Measurements from ENCODE around the gene HBS1L.

The HBS1L gene

GRCh38 chr6:135094403-135094821 is 39.8 kb upstream of the HBS1L start:
- no peaks in the 10 kb centered on the region for H3K79me2 ChIP-seq (ENCODE audit: insufficient read depth, low read length)
- TF ChIP-seq EZH2 (IDR thresholded peaks at IDR 0.05; ENCODE audit: borderline replicate concordance, low read depth, low read length, severe bottlenecking) = no peak
- no peak for TF ChIP-seq CTCF (IDR thresholded peaks at IDR 0.05; ENCODE audit: borderline replicate concordance, extremely low read depth, low read length, poor library complexity, severe bottlenecking)
- H3K9me3 ChIP-seq (ENCODE audit: insufficient read depth, low read length, severe bottlenecking) = no peaks in the 10 kb centered on the region
- peaks cover 46% of the 10 kb centered on the region for H3K4me1 ChIP-seq (ENCODE audit: insufficient read depth, low read length)
- peak overlapping the region in 1 of 2 experiments; percentile 28; a peak in 1 of 4 replicates for H3K4me3 ChIP-seq (ENCODE audit: low read depth in 1 of 2, low read length in 2 of 2)
- H3K4me2 ChIP-seq (ENCODE audit: insufficient read depth, low read length) = peak overlapping the region; percentile 49
- no peak overlapping the region for H2AFZ ChIP-seq (ENCODE audit: low read depth, low read length)
- H3K27me3 ChIP-seq (ENCODE audit: insufficient read depth, low read length, poor library complexity) = no peaks in the 10 kb centered on the region
- no peaks in the 10 kb centered on the region for H3K36me3 ChIP-seq (ENCODE audit: insufficient read depth, low read length)
- ATAC-seq (ENCODE audit: insufficient read depth, low read depth) = peak; percentile 90
- H3K9ac ChIP-seq (ENCODE audit: low read depth, low read length) = peak overlapping the region; percentile 31
- no peaks in the 10 kb centered on the region for H4K20me1 ChIP-seq (ENCODE audit: insufficient read depth, low read length)
- DNase-seq = peak; percentile 52
- peak overlapping the region; percentile 89 for H3K27ac ChIP-seq (ENCODE audit: low read length)

GRCh38 chr6:135093578-135093977 is 39.0 kb upstream of the HBS1L start:
- ATAC-seq (ENCODE audit: insufficient read depth, low read depth) = no peak

GRCh38 chr6:135092724-135093123 is 38.1 kb upstream of the HBS1L start:
- no peak for ATAC-seq (ENCODE audit: insufficient read depth, low read depth)
- peak overlapping the region; percentile 89 for H3K27ac ChIP-seq (ENCODE audit: low read length)
- TF ChIP-seq CTCF (IDR thresholded peaks at IDR 0.05; ENCODE audit: borderline replicate concordance, extremely low read depth, low read length, poor library complexity, severe bottlenecking) = no peak
- TF ChIP-seq EZH2 (IDR thresholded peaks at IDR 0.05; ENCODE audit: borderline replicate concordance, low read depth, low read length, severe bottlenecking) = no peak
- H3K79me2 ChIP-seq (ENCODE audit: insufficient read depth, low read length) = no peaks in the 10 kb centered on the region
- H3K9me3 ChIP-seq (ENCODE audit: insufficient read depth, low read length, severe bottlenecking) = no peaks in the 10 kb centered on the region
- no peak overlapping the region for H3K4me2 ChIP-seq (ENCODE audit: insufficient read depth, low read length)
- H3K4me1 ChIP-seq (ENCODE audit: insufficient read depth, low read length) = peaks cover 61% of the 10 kb centered on the region
- no peak overlapping the region for H3K4me3 ChIP-seq (ENCODE audit: low read depth in 1 of 2, low read length in 2 of 2)
- DNase-seq = no peak
- no peak overlapping the region for H3K9ac ChIP-seq (ENCODE audit: low read depth, low read length)
- H3K27me3 ChIP-seq (ENCODE audit: insufficient read depth, low read length, poor library complexity) = no peaks in the 10 kb centered on the region
- H3K36me3 ChIP-seq (ENCODE audit: insufficient read depth, low read length) = no peaks in the 10 kb centered on the region
- H2AFZ ChIP-seq (ENCODE audit: low read depth, low read length) = no peak overlapping the region
- H4K20me1 ChIP-seq (ENCODE audit: insufficient read depth, low read length) = no peaks in the 10 kb centered on the region

More at GRCh38 chr6:135093578-135093977, 39.0 kb upstream of the HBS1L start:
- no peaks in the 10 kb centered on the region for H3K27me3 ChIP-seq (ENCODE audit: insufficient read depth, low read length, poor library complexity)
- no peak for TF ChIP-seq CTCF (IDR thresholded peaks at IDR 0.05; ENCODE audit: borderline replicate concordance, extremely low read depth, low read length, poor library complexity, severe bottlenecking)
- no peak for TF ChIP-seq EZH2 (IDR thresholded peaks at IDR 0.05; ENCODE audit: borderline replicate concordance, low read depth, low read length, severe bottlenecking)
- no peak overlapping the region for H3K4me3 ChIP-seq (ENCODE audit: low read depth in 1 of 2, low read length in 2 of 2)
- no peaks in the 10 kb centered on the region for H4K20me1 ChIP-seq (ENCODE audit: insufficient read depth, low read length)
- H3K36me3 ChIP-seq (ENCODE audit: insufficient read depth, low read length) = no peaks in the 10 kb centered on the region
- DNase-seq = no peak
- peak overlapping the region; percentile 89 for H3K27ac ChIP-seq (ENCODE audit: low read length)
- no peak overlapping the region; the same call in 1 of the 2 replicates for H3K9ac ChIP-seq (ENCODE audit: low read depth, low read length)
- peak overlapping the region; percentile 49 for H3K4me2 ChIP-seq (ENCODE audit: insufficient read depth, low read length)
- no peaks in the 10 kb centered on the region for H3K9me3 ChIP-seq (ENCODE audit: insufficient read depth, low read length, severe bottlenecking)
- H2AFZ ChIP-seq (ENCODE audit: low read depth, low read length) = no peak overlapping the region
- H3K79me2 ChIP-seq (ENCODE audit: insufficient read depth, low read length) = no peaks in the 10 kb centered on the region
- H3K4me1 ChIP-seq (ENCODE audit: insufficient read depth, low read length) = peaks cover 54% of the 10 kb centered on the region

GRCh38 chr6:135090819-135091218 is 36.2 kb upstream of the HBS1L start:
- no peak overlapping the region for H3K4me2 ChIP-seq (ENCODE audit: insufficient read depth, low read length)
- no peaks in the 10 kb centered on the region for H3K9me3 ChIP-seq (ENCODE audit: insufficient read depth, low read length, severe bottlenecking)
- TF ChIP-seq EZH2 (IDR thresholded peaks at IDR 0.05; ENCODE audit: borderline replicate concordance, low read depth, low read length, severe bottlenecking) = no peak
- TF ChIP-seq CTCF (IDR thresholded peaks at IDR 0.05; ENCODE audit: borderline replicate concordance, extremely low read depth, low read length, poor library complexity, severe bottlenecking) = no peak
- peaks cover 80% of the 10 kb centered on the region for H3K4me1 ChIP-seq (ENCODE audit: insufficient read depth, low read length)
- no peak overlapping the region for H3K9ac ChIP-seq (ENCODE audit: low read depth, low read length)
- no peaks in the 10 kb centered on the region for H3K27me3 ChIP-seq (ENCODE audit: insufficient read depth, low read length, poor library complexity)
- ATAC-seq (ENCODE audit: insufficient read depth, low read depth) (no peak), DNase-seq (no peak)
- H2AFZ ChIP-seq (ENCODE audit: low read depth, low read length) = no peak overlapping the region
- H3K27ac ChIP-seq (ENCODE audit: low read length) = peak overlapping the region; percentile 95
- H3K79me2 ChIP-seq (ENCODE audit: insufficient read depth, low read length) = no peaks in the 10 kb centered on the region
- H4K20me1 ChIP-seq (ENCODE audit: insufficient read depth, low read length) = no peaks in the 10 kb centered on the region
- H3K36me3 ChIP-seq (ENCODE audit: insufficient read depth, low read length) = no peaks in the 10 kb centered on the region
- H3K4me3 ChIP-seq (ENCODE audit: low read depth in 1 of 2, low read length in 2 of 2) = no peak overlapping the region

All from DND-41 (cell line).